ENCODE measurements around the gene ADGRG6. TPM values are rescaled to one million over a fixed set of nuclear protein-coding genes. Genes with fewer than 3 reads are reported as not detected.

ADGRG6 gene
- total and polyA plus RNA-seq, 2 donors (not counting 1 experiment from before 2014, with no cell fraction given), result 0.03 TPM; not detected in 1

GRCh38 chr6:142353690-142354089, 51.9 kb downstream of the ADGRG6 start:
- ChIA-PET CTCF (no interaction called here), POLR2A (no interaction called here)
- ATAC-seq (ENCODE audit: low read depth) (no peak), DNase-seq (no peak)
- TF ChIP-seq EZH2 (IDR thresholded peaks at IDR 0.05; ENCODE audit: borderline replicate concordance, insufficient read depth, low read depth, low read length, poor library complexity, severe bottlenecking) (no peak), CTCF (IDR thresholded peaks at IDR 0.05) (no peak)
- H3K27ac ChIP-seq (ENCODE audit: low read length in 2 of 2), result no peak overlapping the region
- H3K4me3 ChIP-seq (ENCODE audit: control extremely low read depth in 1 of 5, extremely low read depth in 1 of 5, insufficient read depth in 1 of 5, low read depth in 2 of 5, low read length in 4 of 5), result no peak overlapping the region
- H2AFZ ChIP-seq (ENCODE audit: insufficient read depth, low read depth, low read length, poor library complexity, severe bottlenecking), result no peak overlapping the region
- intact Hi-C loops (cut with micrococcal nuclease), result no loop called here
- H3K79me2 ChIP-seq (ENCODE audit: control insufficient read depth, insufficient read depth, low read length), result no peaks in the 10 kb centered on the region
- H3K4me2 ChIP-seq (replicated peaks; ENCODE audit: low read depth, low read length, poor library complexity, severe bottlenecking), result no peak overlapping the region
- H3K4me1 ChIP-seq (ENCODE audit: control insufficient read depth in 2 of 2, insufficient read depth in 2 of 2, low read length in 2 of 2), result no peaks in the 10 kb centered on the region
- H3K27me3 ChIP-seq (replicated peaks in 1 of 4; ENCODE audit: control extremely low read depth in 1 of 4, control insufficient read depth in 3 of 4, insufficient read depth in 4 of 4, low read length in 3 of 4), result no peaks in the 10 kb centered on the region
- Mint-ChIP-seq H3K27me3 (peaks cover 4% of the 10 kb centered on the region), H3K27ac (no peak overlapping the region), H3K9me3 (ENCODE audit: insufficient read depth) (no peaks in the 10 kb centered on the region), H3K4me1 (peaks cover 2% of the 10 kb centered on the region), H3K4me3 (no peak overlapping the region)
- no CpG with 5 or more reads among the region's 2 CpGs for WGBS (ENCODE audit: insufficient coverage)
- H3K36me3 ChIP-seq (replicated peaks in 1 of 2; ENCODE audit: control extremely low read depth in 1 of 2, control insufficient read depth in 1 of 2, extremely low read depth in 1 of 2, insufficient read depth in 2 of 2, low read length in 1 of 2), result no peaks in the 10 kb centered on the region
- H4K20me1 ChIP-seq (ENCODE audit: control insufficient read depth, insufficient read depth, low read length, poor library complexity, severe bottlenecking), result no peaks in the 10 kb centered on the region
- H3K9ac ChIP-seq (ENCODE audit: low read length), result no peak overlapping the region
- H3K9me3 ChIP-seq (ENCODE audit: control extremely low read depth in 1 of 3, control insufficient read depth in 2 of 3, insufficient read depth in 1 of 3, low read length in 2 of 3), result no peaks in the 10 kb centered on the region

- peaks cover 4% of the 10 kb centered on the region for H3K27me3 Mint-ChIP-seq
- Histone ChIP-seq H3K36me3 (replicated peaks in 1 of 2; ENCODE audit: control extremely low read depth in 1 of 2, control insufficient read depth in 1 of 2, extremely low read depth in 1 of 2, insufficient read depth in 2 of 2, low read length in 1 of 2) (no peaks in the 10 kb centered on the region), H2AFZ (ENCODE audit: insufficient read depth, low read depth, low read length, poor library complexity, severe bottlenecking) (no peak overlapping the region), H3K27ac (ENCODE audit: low read length in 2 of 2) (no peak overlapping the region), H3K4me2 (replicated peaks; ENCODE audit: low read depth, low read length, poor library complexity, severe bottlenecking) (no peak overlapping the region), H3K9me3 (ENCODE audit: control extremely low read depth in 1 of 3, control insufficient read depth in 2 of 3, insufficient read depth in 1 of 3, low read length in 2 of 3) (no peaks in the 10 kb centered on the region), H3K79me2 (ENCODE audit: control insufficient read depth, insufficient read depth, low read length) (no peaks in the 10 kb centered on the region), H3K4me1 (ENCODE audit: control insufficient read depth in 2 of 2, insufficient read depth in 2 of 2, low read length in 2 of 2) (no peaks in the 10 kb centered on the region), H3K4me3 (ENCODE audit: control extremely low read depth in 1 of 5, extremely low read depth in 1 of 5, insufficient read depth in 1 of 5, low read depth in 2 of 5, low read length in 4 of 5) (no peak overlapping the region), H4K20me1 (ENCODE audit: control insufficient read depth, insufficient read depth, low read length, poor library complexity, severe bottlenecking) (no peaks in the 10 kb centered on the region), H3K9ac (ENCODE audit: low read length) (no peak overlapping the region), H3K27me3 (replicated peaks in 1 of 4; ENCODE audit: control extremely low read depth in 1 of 4, control insufficient read depth in 3 of 4, insufficient read depth in 4 of 4, low read length in 3 of 4) (no peaks in the 10 kb centered on the region)
- intact Hi-C loops (cut with micrococcal nuclease), result no loop called here
- no peak overlapping the region for H3K27ac Mint-ChIP-seq
- TF ChIP-seq EZH2 (IDR thresholded peaks at IDR 0.05; ENCODE audit: borderline replicate concordance, insufficient read depth, low read depth, low read length, poor library complexity, severe bottlenecking), result no peak
- no peak for TF ChIP-seq CTCF (IDR thresholded peaks at IDR 0.05)
- H3K4me3 Mint-ChIP-seq, result no peak overlapping the region
- H3K4me1 Mint-ChIP-seq, result peaks cover 2% of the 10 kb centered on the region
- ChIA-PET CTCF (no interaction called here), POLR2A (no interaction called here)
- H3K9me3 Mint-ChIP-seq (ENCODE audit: insufficient read depth), result no peaks in the 10 kb centered on the region
- ATAC-seq (ENCODE audit: low read depth) (no peak), DNase-seq (no peak)
- no CpG with 5 or more reads among the region's 3 CpGs for WGBS (ENCODE audit: insufficient coverage)
Measured at GRCh38 chr6:142354650-142355049, 52.8 kb downstream of the ADGRG6 start.

All from B cell (primary cell).